ENCODE measurements around the gene LUZP2.
A peak's percentile ranks its signal among the peaks of the same experiment; 100 is the strongest.

Gene LUZP2

GRCh38 chr11:24635588-24636290 is 138.9 kb downstream of the LUZP2 start:
- no peak for DNase-seq (ENCODE audit: low spot score)

DNA sequence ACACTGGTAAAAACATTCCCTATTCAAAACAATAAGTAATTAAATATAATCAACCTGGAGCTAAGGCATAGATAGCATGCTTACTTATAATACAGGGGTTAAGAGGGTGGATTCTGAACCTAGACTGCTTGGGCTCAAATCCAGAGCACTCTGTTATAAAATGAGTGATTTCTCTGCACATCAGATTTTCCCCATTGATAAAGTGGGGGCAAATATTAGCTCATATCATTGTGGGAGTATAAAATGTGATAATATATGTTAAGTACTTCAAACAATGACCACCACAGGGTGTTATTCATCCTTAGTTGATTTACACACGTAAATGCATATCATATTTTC is 139.4 kb downstream of the LUZP2 start:
- no peak for DNase-seq (ENCODE audit: low spot score)

- DNase-seq (ENCODE audit: low spot score): no peak
These were observed 140.7 kb downstream of the LUZP2 start for GRCh38 chr11:24637520-24637919.

DNA sequence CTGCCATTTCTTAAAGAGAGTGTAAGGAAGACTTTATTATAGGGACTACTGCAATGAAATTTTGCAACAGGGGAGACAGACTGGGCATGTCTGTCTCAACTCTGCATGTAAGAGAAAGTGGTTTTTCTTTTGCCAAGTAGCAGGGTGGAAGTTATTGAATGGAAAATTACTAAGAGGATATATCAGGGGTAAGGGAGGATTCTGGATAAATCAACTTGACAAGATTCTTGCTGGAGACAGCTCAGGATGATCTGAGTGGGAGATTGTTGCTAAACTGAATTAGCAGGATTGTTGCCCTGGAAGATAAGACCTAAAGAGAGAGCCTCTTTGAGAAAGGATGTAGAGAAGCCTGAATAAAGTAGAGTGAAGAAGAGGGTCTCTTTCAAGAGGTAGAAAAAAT is 145.8 kb downstream of the LUZP2 start:
- no peak for DNase-seq (ENCODE audit: low spot score)

DNA sequence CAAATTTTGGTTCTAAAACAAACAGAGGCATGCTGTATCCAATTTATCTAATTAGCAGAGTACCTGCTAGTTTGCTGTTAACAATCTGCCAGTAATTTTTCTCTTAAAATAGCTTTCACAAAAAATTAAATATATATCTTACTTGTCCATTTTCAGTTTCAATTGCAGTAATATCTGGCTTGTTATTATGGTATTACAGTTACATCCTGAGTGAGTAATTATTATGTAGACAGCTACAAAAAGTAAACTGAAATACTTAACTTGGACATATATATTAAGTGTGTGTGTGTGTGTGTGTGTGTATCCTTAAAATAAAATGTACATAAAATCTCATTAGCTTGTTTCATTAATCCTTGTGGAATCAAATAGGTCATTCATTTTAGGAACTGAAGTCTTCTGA is 148.7 kb downstream of the LUZP2 start:
- DNase-seq (ENCODE audit: low spot score): no peak

DNA sequence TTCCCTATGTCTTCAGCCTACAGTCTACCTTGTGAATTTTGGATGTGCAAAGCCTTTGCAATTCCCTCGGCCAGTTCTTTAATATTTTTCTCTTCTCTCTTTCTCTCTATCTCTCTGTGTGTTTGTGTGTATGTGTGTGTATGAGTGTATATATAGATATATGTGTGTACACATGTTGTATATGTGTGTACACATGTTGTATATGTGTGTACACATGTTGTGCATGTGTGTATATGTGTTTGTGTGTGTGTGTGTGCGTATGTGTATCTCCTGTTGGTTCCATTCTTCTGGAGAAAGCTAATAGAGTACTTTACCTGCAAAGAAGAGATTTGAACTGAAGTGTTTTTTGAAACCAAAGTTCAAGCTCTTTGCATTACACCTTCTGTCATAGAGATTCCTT is 155.0 kb downstream of the LUZP2 start:
- no peak for DNase-seq (ENCODE audit: low spot score)

DNA sequence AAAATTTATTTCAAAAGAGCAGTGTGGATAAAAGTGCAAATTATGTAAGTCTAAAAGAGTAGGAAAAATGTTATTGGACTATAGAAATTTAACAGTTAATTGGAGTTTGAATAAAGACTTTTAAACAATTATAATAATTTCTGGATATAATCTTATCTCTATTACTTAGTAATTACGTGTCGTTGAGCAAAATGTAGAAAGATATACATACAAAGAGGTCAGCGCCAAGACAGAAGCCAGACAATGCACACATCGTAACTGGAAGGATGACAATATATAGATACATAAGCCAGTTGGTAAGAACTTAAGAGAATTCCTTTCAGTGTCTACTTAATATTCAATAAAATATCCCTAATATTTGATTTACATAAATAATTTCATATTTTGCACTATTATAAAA is 157.0 kb downstream of the LUZP2 start:
- DNase-seq (ENCODE audit: low spot score): no peak

- no peak for DNase-seq (ENCODE audit: low spot score)
These were observed 164.5 kb downstream of the LUZP2 start for GRCh38 chr11:24661331-24661730.

- no peak for DNase-seq (ENCODE audit: low spot score)
These were observed 167.5 kb downstream of the LUZP2 start for GRCh38 chr11:24664399-24664798.

GRCh38 chr11:24667353-24667968 is 170.6 kb downstream of the LUZP2 start:
- no peak for DNase-seq (ENCODE audit: low spot score)

DNA sequence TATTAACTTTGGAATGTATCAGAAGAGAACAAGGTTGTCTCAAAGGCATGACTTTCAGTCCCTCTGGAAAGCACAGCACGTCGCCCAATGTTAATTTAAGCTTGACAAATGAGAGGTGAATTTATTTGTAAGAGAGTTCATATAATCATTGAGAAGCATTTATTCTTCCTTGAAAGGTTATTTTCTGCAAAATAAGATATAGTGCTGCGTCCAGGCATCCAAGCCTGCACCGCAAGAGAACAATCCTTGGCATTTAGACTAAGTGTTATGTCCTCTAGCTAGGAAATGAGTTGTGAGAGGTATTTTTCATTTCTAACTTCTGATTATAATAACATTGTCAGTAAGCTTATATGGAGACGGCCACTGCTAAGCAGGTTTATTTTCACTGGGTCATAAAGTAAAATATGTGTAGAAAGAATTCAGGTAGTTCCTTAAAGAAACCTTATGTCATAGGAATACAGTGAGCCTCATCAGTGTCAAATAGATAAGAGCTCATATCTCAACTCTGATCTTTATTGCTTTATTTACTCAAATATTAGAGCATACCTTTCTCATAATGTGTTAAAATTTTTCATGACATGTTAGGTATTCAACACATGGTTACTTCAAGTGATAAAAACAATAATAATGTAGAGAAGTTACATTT is 182.0 kb downstream of the LUZP2 start:
- DNase-seq (ENCODE audit: low spot score): no peak

GRCh38 chr11:24679821-24680351 is 183.0 kb downstream of the LUZP2 start:
- no peak for DNase-seq (ENCODE audit: low spot score)

- DNase-seq (ENCODE audit: low spot score): no peak
These were observed 186.7 kb downstream of the LUZP2 start for GRCh38 chr11:24683583-24683982.

DNA sequence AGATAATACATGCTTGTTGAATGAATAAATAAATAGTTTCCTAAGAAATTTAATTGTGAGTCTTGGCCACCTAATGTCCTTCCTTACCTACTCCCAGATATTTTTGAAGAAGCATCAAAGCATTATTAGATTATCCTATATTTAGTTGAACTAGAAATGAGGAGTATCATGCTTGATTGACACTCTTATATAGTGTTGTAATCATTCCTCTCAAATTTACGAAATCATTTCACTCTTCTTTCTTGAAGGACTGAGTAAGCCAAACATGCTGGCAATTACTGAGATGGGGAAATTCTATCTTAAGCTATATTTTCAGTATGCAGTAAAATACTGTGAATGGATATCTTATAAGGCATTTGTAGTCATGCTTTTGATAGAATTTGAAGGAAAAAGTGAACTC is 189.0 kb downstream of the LUZP2 start:
- DNase-seq (ENCODE audit: low spot score): no peak

- no peak for DNase-seq (ENCODE audit: low spot score)
These were observed 190.8 kb downstream of the LUZP2 start for GRCh38 chr11:24687531-24688147.

- DNase-seq (ENCODE audit: low spot score): no peak
These were observed 192.1 kb downstream of the LUZP2 start for GRCh38 chr11:24688981-24689380.

GRCh38 chr11:24697522-24698111 is 200.8 kb downstream of the LUZP2 start:
- DNase-seq (ENCODE audit: low spot score): peak; percentile 24

GRCh38 chr11:24704716-24705115 is 207.9 kb downstream of the LUZP2 start:
- DNase-seq (ENCODE audit: low spot score): no peak

GRCh38 chr11:24705474-24705873 is 208.6 kb downstream of the LUZP2 start:
- no peak for DNase-seq (ENCODE audit: low spot score)

DNA sequence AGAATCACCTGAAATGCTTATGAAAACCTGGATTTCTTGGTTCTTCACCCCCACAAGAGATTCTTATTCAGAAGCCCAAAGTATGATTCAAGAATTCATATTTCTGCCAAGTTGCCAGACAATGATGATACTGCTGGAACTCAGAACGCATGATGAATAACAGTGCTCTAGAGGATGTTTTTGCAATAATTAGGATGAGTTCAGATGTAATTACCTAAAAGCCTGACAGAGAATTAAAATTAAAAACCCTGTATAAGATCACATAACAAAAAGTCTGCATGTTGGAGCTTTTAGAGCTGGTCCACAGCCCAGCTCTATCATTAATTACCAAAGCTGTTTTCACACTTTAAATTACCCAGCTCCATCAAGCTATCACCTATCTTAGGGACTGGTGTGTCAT is 211.8 kb downstream of the LUZP2 start:
- DNase-seq (ENCODE audit: low spot score): no peak

- no peak for DNase-seq (ENCODE audit: low spot score)
These were observed 213.2 kb downstream of the LUZP2 start for GRCh38 chr11:24709928-24710565.

DNA sequence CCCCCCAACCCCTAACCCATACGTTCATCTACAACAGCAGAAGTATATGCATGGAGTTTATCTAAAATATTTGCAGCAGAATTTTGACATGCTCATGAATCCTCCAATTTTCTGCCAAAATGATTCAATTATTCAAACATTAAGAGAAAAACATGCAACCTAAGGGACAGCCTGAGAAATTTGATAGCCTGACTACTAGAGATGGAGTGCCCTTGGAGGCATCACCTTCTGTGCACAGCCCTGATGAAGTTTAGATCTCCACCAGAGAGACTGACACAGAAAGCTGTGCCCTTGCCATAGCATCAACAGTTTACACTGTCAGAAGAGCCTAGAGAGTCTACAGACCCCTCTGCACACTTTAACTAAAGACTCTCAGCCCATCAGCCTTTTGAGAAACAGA is 217.7 kb downstream of the LUZP2 start:
- DNase-seq (ENCODE audit: low spot score): no peak
